GM18867 (cell line): ENCODE measurements around the gene ZDHHC14.
"Not testable (repeated sequence)": the region's sequence is repeated elsewhere in the genome, so short reads cannot be mapped to it uniquely, and the experiment has no call there.

Experiments
- ATAC-seq: cut with Tn5 transposase; IDR thresholded peaks from one replicate; pipeline ENCODE4 v1.9.1; 2021; ENCODE audit warnings: mild to moderate bottlenecking, moderate library complexity; ENCODE audit not compliant: unreplicated experiment

Gene ZDHHC14

DNA sequence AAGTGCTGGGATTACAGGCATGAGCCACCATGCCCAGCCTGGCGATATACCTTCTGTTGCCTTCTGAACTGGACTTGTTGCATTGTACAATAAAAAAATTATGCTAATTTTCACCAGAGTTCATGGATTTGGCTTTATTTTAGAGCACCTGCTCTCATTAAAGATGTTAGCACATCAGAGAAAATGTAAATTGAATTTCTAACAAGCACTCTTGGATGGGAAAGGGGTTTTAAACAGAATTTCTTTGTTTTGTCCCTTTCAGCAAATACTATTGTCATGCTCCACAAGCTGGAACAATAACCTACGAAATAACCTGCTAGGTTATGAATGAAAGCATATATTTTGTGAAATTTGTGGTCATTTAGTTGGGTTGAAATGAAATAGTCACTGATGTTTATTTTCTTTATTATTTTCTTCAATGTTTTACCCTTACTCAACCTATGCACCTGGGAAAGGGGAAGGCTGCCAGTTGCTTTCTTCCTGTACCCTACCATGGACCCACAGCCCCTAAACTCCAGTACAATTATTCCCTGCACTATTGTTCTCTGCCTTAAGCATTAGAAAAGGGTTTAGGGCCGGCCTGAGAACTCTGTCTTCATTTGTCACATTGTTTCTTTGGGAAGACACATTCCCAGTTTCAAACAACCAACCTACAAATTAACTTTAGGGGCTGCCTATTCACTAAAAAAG is 22.2 kb downstream of the ZDHHC14 start:
- no peak for ATAC-seq

DNA sequence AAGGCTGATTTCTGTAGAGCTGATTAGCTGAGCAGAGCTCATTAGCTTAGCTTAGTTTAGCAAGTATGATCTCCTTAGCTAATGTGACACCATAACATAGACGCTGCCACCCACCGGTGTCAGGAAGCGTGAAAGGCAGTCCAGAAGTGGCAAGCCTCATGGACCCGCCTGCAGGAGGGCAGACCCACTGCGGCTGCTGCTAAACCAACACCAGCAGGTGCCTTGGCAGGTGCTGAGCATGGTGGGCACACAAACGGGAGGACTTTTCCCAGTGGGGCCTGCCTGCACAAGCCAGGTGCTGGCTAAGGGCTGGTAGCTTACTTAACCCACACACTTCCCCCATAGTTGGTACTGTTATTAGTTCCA is 22.7 kb downstream of the ZDHHC14 start:
- ATAC-seq = no peak

DNA sequence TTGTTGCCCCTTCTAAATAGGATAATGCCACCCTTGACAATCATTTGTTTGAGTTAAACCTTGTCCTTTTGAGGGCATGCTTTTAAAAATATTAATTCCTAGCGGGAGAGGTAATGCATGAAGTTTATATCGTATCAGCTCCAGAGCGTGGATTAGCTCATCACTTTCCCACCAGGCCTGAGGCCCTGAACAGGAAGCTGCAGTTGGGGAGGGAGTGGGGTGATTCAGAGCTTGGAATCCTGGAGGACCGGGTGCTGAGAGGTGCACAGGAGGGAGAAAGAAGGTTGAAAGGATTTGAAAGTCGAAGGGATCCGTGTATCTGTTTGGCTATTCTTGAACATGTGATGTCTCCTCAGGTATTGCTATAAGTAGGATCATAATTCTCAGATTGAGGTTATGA is 25.0 kb downstream of the ZDHHC14 start:
- no peak for ATAC-seq

DNA sequence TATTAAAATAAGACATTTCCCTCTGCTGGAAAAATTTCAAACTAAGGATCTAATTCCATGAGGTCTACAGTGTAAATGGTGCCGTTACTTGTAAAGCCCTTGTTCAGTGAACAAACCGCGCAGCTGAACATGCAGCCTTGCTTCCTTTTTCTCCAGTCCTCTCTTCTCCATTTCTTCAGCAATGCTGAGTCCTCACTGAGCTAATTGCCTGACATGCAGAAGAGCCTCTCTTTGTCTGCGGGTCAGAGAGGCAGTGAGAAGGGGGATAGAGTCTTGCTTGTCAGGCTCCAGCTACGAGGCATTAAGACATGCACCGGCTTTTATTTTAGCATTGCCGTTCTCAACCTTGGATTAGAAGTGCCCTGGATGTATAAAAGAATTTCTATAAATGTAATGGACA is 25.7 kb downstream of the ZDHHC14 start:
- no peak for ATAC-seq

DNA sequence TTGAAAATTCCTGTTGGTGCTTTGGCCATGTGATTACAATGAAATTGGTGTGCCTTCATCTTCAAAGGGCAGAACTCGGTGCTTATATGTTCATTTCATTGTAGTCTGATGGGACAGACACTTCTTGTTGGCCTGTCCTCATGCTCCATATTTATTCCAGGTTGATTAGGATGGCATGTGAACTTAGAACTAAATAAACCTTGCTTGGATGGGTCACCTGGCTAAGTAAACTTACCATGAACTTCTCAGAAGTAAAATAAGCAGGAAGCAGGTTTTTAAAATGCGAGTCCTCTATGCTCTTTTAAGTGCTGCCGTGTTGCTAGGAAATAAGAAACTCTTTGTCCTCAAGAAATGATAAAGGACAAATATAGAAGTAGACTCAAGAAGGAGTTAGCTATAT is 26.7 kb downstream of the ZDHHC14 start:
- no peak for ATAC-seq

DNA sequence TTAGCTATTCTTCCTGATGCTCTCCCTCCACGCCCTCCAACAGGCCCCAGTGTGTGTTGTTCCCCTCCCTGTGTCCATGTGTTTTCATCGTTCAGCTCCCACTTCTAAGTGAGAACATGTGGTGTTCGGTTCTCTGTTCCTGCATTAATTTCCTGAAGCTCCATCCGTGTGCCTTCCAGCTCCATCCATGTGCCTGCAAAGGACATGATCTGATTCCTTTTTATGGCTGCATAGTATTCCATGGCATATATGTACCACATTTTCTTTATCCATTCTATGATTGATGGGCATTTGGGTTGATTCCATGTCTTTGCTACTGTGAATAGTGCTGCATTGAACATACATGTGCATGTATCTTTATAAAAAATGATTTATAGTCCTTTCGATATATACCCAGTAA is 27.4 kb downstream of the ZDHHC14 start:
- ATAC-seq = not testable (repeated sequence)

DNA sequence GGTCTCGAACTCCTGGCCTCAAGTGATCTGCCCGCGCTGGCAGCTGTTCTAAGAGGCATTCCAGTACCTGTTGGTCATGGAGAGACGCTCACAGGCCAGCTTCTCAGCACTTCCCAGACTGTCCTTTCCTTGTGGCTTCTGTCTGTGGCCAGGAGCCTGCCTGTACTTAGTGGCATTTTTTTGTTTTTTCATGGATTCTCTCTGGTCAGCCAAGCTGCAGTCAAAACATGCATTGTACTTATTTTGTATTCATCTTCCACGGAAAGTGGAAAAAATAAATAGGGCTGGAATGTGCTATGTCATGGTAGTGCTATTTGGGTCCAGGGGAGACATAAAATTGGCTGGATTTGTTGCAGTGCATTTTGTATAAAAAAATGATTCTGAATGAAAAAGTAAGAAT is 29.1 kb downstream of the ZDHHC14 start:
- ATAC-seq = no peak

DNA sequence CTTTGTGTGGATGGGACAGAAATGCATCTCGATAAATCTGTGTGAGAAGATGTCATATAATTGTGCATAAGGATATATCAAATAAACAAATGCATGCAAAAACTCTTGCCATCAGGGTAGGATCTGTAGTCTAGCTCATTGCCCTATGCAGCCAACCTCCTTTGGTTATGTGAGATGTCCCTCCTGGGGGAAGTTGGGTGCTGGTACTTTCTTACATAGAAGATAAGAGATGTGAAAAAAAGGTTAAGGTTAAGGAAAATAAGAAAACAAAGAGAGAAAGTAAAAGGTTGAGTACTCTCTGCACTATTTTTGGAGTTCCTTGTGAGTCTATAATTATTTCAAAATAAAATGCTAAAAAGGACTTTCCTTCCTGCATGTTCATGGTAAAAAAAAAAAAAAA is 30.4 kb downstream of the ZDHHC14 start:
- ATAC-seq = no peak

DNA sequence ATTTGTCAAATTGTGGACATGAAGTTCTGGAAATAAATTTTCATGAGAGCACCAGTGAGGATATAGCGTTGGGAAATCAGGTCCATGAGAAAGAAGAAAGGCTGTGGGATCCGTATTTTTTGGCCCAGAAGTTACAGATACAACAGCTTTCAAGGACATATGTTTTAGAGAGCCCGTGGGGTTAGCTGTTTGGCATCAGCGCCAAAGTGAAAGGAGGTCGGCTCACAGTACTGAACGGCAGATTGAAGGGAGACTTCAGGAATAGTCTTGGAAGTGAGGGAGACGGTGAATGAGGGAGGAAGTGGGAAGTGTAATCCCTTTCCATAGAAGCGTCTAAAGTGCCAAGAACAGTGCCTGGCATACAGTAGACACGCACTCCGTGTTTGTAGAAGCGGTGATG is 31.8 kb downstream of the ZDHHC14 start:
- ATAC-seq = no peak

DNA sequence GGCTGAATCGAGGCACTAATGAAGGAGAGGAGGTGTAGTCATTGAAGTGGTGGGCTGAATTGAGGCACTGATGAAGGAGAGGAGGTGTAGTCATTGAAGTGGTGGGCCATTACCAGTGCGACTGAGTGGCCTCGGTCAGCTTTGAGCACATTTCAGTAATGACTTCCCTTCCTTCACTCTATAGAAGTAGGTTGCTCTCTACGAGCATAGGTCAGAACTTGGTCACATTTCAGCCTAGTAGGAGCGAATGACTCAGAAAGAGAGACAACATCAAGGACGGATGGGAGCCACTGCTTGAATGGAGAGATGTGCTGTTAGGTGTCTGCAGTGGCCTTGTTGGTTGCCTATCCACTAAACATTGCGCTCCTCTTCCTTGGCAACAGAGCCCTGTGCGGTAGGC is 39.5 kb downstream of the ZDHHC14 start:
- ATAC-seq = no peak

DNA sequence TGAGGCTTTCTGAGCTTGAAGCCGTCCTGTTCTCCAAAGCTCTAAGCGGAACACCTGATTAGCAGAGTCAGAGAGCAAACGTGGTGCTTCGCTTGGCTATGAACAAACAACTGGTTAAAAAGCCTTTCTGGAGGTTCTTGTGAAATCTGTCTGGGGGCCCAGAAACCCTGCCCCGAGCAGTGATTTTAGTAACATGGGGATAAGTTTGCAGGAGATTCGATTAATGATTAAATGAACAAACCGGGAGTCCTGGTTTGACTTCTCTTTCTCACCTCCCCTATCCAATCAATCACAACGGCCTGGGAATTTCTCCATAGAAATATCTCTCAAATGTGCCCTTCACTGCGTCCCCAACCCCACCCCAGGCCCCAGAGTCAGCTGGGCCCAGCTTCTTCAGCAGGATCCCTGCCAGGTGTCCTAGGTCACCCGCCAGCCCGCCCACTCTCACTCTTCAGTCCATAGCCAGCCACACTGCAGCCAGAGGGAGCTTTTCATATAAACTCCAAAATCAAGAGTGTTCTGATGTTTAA is 43.6 kb downstream of the ZDHHC14 start:
- no peak for ATAC-seq

DNA sequence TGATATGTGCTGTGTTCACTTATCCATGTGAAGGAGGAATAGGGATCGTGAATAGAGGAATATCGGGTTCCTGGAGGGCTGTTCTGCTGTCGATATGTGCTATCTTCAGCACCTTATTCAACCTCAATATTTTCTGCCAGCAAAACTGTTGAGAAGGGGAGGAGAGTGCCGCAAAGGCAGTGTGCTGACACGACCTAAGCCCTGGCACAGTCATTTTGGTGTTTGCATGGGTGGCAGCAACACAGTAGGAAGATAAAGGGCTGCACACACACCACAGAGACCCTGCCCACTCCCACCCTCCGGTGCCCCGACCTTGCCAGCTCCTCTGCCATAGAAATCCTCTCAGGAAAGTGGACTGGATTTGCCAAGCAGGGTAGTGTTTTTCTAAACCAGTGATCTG is 47.0 kb downstream of the ZDHHC14 start:
- no peak for ATAC-seq

DNA sequence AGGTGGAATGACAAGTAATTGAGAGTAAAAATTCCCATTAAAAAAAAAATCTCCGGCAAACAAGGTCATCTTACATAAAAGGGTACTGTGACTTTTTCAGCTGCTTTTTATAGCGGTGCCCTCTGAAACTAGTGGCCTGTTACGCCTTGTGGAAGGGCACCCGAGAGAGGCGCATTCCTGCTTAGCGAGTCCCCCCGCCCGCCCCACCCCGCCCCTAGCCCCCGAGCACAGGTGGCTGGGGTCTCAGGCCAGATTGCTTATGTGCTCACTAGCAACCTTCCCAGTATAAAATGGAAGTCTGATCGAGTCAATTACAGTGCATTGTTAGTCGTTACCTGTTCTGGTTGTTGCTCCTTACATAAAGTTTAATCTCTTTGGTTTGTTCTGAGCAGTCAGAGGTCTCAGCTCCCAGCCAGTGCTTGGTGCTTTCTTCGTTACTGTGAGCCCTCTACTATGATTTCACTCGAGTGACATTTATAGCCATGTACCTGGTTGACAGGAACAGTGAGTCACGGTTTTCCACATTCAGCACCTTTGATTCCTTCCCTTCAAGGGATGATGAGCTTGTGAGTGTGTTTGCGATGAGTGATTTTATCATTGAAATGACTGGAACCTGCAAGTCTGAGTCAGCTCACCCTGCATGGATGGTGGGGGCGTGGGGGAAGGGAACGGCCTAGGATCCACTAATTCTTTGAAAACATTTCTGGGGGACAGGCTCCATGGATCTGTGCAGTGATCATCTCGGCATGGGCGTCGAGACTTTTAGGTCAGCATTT is 47.6 kb downstream of the ZDHHC14 start:
- no peak for ATAC-seq

DNA sequence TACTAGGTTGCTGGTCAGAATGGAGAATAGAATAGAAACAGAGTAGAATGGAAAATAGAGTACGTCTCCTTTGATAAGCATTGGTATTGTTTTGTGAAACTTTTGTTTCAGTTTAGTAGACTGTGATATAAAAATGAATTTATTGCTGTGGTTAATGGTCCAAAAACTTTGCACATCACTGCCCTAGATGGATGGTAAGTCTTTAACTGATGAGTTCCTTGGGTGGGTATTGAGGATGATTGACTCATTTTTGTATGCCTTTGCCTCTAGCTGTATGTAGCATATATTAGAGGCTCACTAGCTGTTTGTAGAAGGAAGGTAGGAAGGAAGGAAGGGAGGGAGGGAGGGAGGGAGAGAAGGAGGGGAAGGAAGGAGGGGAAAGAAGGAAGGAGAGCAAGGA is 48.3 kb downstream of the ZDHHC14 start:
- no peak for ATAC-seq

DNA sequence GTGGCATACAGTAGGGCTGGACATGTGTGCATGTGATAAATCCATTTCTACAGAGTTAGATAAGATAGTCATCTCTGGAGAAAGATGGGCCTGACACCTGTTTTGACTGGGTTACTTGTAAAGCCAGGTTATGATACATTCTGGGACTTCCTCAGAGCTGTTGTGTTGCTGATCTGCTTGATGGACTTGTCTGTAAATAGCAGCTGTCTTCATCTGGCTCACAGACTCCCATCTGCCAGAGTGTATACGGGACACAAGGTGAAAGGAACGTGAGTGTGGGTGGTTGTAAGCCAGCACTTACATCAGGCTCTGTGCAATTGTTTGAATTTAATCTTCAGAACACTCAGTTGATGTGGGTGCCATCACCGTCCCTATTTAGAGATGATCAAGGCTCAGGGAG is 49.8 kb downstream of the ZDHHC14 start:
- peak; percentile 47 for ATAC-seq

DNA sequence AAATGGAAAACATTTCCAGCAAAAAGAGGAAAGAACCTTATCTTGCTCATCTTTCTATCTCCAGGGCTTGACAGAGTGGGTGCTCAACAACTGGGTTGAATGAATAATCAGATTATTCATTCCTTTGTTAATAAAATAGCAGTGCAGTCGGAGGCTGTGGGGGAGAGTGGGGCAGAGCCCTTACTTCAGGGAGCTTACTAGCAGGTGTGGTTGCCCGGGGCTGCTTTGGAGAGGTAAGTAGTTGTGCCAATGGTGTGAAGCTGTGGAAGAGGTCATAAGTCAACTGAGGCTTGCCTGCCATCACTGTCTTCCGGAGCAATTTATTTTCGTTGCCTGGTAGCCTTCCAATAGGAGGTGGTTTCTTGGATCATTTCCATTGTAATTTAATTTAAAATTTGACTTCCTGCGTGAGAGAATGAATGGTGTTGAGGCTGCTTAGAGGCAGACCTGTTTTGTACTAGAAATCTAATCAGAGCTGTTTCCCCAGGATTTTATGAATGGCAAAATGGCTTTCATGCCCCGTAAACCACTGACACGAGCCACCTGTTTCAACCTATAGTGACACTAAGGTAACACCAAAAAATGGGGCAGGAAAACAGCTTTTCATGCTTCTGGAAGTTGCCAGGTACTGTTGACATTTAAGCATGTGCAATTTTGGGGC is 51.4 kb downstream of the ZDHHC14 start:
- ATAC-seq = no peak

DNA sequence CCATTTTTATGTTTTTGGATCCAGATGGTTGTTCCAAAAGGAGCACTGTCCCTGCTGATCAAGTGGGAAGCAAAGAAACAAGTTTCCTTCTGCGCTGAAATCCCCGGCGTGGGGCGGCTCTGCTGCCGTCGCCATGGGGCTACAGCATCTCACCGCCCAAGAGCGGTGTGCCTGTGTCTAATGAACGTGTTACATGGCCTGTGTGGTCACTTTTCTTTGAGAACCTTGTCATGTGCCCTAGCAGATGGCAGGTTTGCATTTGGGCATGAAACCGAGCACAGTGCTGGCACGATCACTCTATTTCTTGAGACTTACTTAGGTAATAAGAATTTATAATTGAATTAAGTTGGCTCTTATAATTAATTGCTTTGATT is 51.9 kb downstream of the ZDHHC14 start:
- no peak for ATAC-seq

DNA sequence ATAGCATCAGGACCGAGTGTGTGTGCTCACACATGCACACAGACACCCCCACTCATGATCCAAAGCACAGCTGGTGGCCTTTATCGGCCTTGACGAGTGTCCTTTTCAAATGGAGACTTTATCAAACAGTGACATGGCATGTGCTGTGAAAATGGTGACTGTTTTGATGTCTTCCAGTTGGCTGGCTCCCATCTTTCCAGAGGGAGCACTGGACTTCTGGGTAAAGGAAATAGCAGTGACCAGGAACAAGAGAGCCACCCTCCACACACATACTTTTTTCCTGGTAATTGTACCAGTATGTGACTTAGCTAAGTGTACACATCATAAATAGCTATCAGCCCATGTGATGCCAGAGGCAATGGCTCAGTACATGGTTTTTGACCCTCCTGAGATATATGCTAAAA is 52.7 kb downstream of the ZDHHC14 start:
- no peak for ATAC-seq

DNA sequence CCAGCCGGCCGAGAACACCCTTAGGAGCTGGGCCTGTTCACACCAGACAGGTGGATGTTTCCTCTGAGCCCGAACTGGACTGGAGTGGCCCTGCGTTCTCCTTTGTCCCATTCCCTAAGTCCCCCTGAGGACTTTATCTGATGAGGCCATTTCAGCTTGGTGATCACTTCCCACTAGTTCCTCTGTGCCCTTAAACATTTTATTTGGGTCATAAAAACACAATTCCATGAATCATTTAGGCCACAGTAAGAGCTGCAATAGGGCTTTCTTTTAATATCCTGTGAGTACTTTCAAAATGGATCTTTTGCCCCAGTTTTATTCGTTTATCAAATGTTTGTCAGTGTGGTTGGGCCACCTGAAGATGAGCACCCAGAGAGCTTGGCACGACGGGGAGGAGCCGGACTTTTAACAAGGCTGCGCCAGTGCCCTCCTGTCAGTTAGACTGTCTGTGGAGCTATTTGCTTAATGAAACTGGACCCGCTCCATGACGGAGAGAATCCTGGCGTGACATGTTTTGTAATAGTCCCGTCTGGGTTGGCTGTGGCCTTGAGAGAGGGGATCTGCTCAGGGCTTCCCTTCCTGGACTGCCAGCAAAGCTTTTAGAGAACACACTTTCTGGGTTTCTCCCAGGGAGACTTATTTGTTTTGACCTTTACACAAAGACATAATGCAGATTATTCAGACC is 53.5 kb downstream of the ZDHHC14 start:
- no peak for ATAC-seq

DNA sequence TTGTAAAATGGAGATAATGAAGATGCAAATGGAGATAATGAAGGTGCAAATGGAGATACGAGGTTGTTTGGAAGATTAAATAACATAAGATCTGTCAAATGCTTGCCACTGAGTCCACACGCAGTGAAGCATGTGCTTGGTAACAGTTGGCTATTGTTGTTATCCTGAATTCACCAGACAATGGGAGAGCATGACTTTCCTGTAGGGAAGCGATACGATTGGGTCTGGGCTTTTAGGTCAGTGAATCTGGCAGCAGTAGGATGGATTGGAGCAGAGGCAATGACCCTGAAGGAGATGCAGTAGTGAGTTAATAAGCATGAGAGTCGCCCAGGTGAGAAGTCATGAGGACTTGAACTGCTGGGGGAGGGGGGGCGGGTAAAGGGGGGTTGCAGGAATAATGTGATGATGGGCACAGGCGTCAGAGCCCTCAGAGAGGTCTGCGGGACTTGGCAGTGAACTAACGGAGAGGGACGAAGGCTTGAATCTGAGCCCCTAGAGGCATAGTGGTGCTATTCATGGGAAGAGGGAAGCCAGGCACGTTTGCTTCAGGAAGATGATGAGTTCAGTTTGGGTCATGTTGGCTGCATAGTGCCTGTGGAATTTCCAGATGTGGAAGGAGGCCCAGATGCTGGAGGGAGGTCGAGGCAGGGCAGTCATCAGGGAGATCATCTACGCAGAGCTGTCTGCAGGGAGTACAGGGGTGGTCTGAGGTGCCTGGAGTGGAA is 55.4 kb downstream of the ZDHHC14 start:
- ATAC-seq = no peak

DNA sequence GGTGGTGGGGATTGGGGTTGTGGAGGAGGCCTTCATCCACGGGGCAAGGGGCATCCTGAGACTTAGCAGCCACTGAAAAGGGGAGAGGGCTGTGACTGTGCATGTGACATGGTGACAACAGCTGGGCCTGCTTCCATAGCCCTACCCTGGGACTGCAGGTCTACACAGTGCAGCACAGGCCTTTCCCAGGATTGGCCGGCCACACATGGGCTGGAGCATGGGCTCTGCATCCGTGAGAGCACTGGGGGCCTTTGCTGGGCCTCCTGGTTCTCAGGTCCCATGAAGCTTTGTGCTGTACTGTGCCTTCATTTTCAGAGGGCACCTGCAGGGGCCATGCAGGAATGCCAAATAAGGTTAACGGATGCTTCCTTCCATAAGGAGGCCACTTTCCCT is 56.0 kb downstream of the ZDHHC14 start:
- no peak for ATAC-seq
